Measurements from ENCODE around the gene ZFPM1. TPM values are rescaled to one million over a fixed set of nuclear protein-coding genes. Genes with fewer than 3 reads are reported as not detected.

Gene ZFPM1
- total and polyA plus RNA-seq, 2 experiments from 2014 or later = 0.53 to 2.2 TPM

- peaks cover 4% of the 10 kb centered on the region for H3K27me3 Mint-ChIP-seq (ENCODE audit: insufficient read depth, low read depth, poor library complexity)
- DNase-seq (ENCODE audit: low spot score) (no peak), ATAC-seq (no peak)
- no peaks in the 10 kb centered on the region for H3K4me1 ChIP-seq (ENCODE audit: insufficient read depth)
- no peaks in the 10 kb centered on the region for H3K27me3 ChIP-seq (ENCODE audit: insufficient read depth)
- no peaks in the 10 kb centered on the region for H3K36me3 Mint-ChIP-seq (ENCODE audit: low read depth)
- H3K9me2 ChIP-seq (ENCODE audit: insufficient read depth) = no peaks in the 10 kb centered on the region
- no peak overlapping the region for H3K4me2 ChIP-seq
- H2AFZ ChIP-seq = no peak overlapping the region
- H3K27ac ChIP-seq (ENCODE audit: low read depth) = no peak overlapping the region
- no peak overlapping the region for H3K4me3 ChIP-seq
- H3K4me3 Mint-ChIP-seq = no peak overlapping the region
- H3K36me3 ChIP-seq (ENCODE audit: insufficient read depth) = no peaks in the 10 kb centered on the region
- no peaks in the 10 kb centered on the region for H3K79me2 ChIP-seq (replicated peaks; ENCODE audit: insufficient read depth)
- no peak for TF ChIP-seq ZNF462 (CRISPR knock-in tag; IDR thresholded peaks at IDR 0.05)
- TF ChIP-seq ETS1 (IDR thresholded peaks at IDR 0.05) = no peak
- H3K27ac Mint-ChIP-seq = no peak overlapping the region
- no peaks in the 10 kb centered on the region for H3K9me3 Mint-ChIP-seq
- H3F3A ChIP-seq (replicated peaks; ENCODE audit: low read depth) = no peaks in the 10 kb centered on the region
- no peaks in the 10 kb centered on the region for H4K20me1 ChIP-seq (replicated peaks; ENCODE audit: insufficient read depth)
- H3K4me1 Mint-ChIP-seq = no peaks in the 10 kb centered on the region
Measured at GRCh38 chr16:88498576-88499208, 45.6 kb downstream of the ZFPM1 start.

- H3K27ac Mint-ChIP-seq = no peak overlapping the region; the same call in 1 of the 2 replicates
- Histone ChIP-seq H3K4me2 (no peak overlapping the region), H3K27ac (ENCODE audit: low read depth) (no peak overlapping the region), H3K4me1 (ENCODE audit: insufficient read depth) (no peaks in the 10 kb centered on the region), H3K36me3 (ENCODE audit: insufficient read depth) (no peaks in the 10 kb centered on the region), H4K20me1 (replicated peaks; ENCODE audit: insufficient read depth) (no peaks in the 10 kb centered on the region), H3K9me2 (ENCODE audit: insufficient read depth) (no peaks in the 10 kb centered on the region), H3K27me3 (ENCODE audit: insufficient read depth) (no peaks in the 10 kb centered on the region), H3F3A (replicated peaks; ENCODE audit: low read depth) (no peaks in the 10 kb centered on the region), H2AFZ (no peak overlapping the region), H3K79me2 (replicated peaks; ENCODE audit: insufficient read depth) (no peaks in the 10 kb centered on the region), H3K4me3 (no peak overlapping the region)
- ATAC-seq (no peak), DNase-seq (ENCODE audit: low spot score) (no peak)
- no peaks in the 10 kb centered on the region for H3K4me1 Mint-ChIP-seq
- H3K4me3 Mint-ChIP-seq = no peak overlapping the region
- no peaks in the 10 kb centered on the region for H3K36me3 Mint-ChIP-seq (ENCODE audit: low read depth)
- peaks cover 4% of the 10 kb centered on the region for H3K27me3 Mint-ChIP-seq (ENCODE audit: insufficient read depth, low read depth, poor library complexity)
- H3K9me3 Mint-ChIP-seq = no peaks in the 10 kb centered on the region
- TF ChIP-seq ZNF114 (CRISPR knock-in tag; IDR thresholded peaks at IDR 0.05) (no peak), ZNF331 (CRISPR knock-in tag; IDR thresholded peaks at IDR 0.05; ENCODE audit: low read depth) (no peak), EZH2phosphoT487 (IDR thresholded peaks at IDR 0.05; ENCODE audit: unreplicated experiment) (no peak), ETS1 (IDR thresholded peaks at IDR 0.05) (no peak), CREB1 (CRISPR knock-in tag; IDR thresholded peaks at IDR 0.05; ENCODE audit: low read depth) (no peak), CTCF (conservative IDR thresholded peaks at IDR 0.05; ENCODE audit: low read depth in 2 of 2) (no peak)
Measured at GRCh38 chr16:88499292-88499691, 46.2 kb downstream of the ZFPM1 start.

Data from GM23338 (cell line).